ENCODE measurements around the gene NDUFA6. TPM values are rescaled to one million over a fixed set of nuclear protein-coding genes. Genes with fewer than 3 reads are reported as not detected.
A peak's percentile ranks its signal among the peaks of the same experiment; 100 is the strongest.

Gene NDUFA6
- total and polyA plus RNA-seq, 2 of the 13 experiments (the other 11 are each of a cell fraction or from before 2014, with no cell fraction given) = 68.5 to 87.8 TPM

DNA sequence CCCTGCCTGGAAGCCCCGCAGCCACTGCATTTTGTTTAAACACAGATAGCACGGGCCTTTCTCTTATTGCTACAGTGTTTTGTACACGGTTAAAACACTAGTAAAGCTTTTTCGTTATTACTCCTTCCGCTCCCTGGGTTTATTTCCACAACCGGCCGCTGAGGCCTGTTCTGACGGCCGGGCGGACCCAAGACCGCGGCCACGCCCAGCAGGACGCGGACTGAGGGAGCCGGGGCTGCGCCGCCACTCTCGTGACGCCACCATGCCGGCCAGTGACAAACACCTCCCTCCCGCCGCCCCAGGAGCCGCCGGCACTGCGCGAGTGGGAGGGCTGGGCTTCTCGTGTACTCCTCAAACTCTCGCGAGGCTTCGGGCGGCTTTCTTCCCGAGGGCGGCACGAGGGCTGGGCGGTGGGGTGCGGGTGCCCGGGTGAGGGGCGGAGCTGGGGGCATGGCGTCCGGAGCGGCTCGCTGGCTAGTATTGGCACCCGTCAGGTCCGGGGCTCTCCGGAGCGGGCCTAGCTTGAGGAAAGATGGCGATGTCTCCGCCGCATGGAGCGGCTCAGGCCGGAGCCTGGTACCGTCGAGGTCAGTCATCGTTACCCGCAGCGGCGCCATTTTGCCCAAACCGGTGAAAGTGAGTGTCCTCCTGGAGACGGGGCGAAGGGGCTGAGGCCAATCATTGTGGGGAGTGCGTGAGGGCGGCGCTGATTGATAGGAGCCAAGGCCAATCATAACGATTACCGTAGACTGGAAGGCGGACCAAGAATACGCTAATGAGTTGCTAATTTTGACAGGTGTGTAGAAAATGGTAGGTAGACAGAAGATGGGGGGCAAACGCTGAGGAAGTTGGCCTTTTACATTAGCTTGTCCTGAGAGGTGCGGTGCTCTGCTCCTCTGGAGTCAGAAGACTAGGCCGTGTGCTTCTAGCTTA, 11.0 kb downstream of the NDUFA6 start, which contains the start of gene SMDT1 (continued):
- TF ChIP-seq, protein P1, sequence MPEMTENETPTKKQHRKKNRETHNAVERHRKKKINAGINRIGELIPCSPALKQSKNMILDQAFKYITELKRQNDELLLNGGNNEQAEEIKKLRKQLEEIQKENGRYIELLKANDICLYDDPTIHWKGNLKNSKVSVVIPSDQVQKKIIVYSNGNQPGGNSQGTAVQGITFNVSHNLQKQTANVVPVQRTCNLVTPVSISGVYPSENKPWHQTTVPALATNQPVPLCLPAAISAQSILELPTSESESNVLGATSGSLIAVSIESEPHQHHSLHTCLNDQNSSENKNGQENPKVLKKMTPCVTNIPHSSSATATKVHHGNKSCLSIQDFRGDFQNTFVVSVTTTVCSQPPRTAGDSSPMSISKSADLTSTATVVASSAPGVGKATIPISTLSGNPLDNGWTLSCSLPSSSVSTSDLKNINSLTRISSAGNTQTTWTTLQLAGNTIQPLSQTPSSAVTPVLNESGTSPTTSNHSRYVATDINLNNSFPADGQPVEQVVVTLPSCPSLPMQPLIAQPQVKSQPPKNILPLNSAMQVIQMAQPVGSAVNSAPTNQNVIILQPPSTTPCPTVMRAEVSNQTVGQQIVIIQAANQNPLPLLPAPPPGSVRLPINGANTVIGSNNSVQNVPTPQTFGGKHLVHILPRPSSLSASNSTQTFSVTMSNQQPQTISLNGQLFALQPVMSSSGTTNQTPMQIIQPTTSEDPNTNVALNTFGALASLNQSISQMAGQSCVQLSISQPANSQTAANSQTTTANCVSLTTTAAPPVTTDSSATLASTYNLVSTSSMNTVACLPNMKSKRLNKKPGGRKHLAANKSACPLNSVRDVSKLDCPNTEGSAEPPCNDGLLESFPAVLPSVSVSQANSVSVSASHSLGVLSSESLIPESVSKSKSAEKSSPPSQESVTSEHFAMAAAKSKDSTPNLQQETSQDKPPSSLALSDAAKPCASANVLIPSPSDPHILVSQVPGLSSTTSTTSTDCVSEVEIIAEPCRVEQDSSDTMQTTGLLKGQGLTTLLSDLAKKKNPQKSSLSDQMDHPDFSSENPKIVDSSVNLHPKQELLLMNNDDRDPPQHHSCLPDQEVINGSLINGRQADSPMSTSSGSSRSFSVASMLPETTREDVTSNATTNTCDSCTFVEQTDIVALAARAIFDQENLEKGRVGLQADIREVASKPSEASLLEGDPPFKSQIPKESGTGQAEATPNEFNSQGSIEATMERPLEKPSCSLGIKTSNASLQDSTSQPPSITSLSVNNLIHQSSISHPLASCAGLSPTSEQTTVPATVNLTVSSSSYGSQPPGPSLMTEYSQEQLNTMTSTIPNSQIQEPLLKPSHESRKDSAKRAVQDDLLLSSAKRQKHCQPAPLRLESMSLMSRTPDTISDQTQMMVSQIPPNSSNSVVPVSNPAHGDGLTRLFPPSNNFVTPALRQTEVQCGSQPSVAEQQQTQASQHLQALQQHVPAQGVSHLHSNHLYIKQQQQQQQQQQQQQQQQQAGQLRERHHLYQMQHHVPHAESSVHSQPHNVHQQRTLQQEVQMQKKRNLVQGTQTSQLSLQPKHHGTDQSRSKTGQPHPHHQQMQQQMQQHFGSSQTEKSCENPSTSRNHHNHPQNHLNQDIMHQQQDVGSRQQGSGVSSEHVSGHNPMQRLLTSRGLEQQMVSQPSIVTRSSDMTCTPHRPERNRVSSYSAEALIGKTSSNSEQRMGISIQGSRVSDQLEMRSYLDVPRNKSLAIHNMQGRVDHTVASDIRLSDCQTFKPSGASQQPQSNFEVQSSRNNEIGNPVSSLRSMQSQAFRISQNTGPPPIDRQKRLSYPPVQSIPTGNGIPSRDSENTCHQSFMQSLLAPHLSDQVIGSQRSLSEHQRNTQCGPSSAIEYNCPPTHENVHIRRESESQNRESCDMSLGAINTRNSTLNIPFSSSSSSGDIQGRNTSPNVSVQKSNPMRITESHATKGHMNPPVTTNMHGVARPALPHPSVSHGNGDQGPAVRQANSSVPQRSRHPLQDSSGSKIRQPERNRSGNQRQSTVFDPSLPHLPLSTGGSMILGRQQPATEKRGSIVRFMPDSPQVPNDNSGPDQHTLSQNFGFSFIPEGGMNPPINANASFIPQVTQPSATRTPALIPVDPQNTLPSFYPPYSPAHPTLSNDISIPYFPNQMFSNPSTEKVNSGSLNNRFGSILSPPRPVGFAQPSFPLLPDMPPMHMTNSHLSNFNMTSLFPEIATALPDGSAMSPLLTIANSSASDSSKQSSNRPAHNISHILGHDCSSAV (CRISPR knock-in tag; IDR thresholded peaks at IDR 0.05; ENCODE audit: borderline replicate concordance) = 0 out of 2 replicates have a peak, but pooled peaks have one; percentile 22
- TF ChIP-seq ZNF607 (CRISPR knock-in tag; IDR thresholded peaks at IDR 0.05; ENCODE audit: borderline replicate concordance) (peak; percentile 89), THAP11 (CRISPR knock-in tag; IDR thresholded peaks at IDR 0.05) (peak; percentile 84), REPIN1 (CRISPR knock-in tag; IDR thresholded peaks at IDR 0.05; ENCODE audit: borderline replicate concordance, low read depth) (peak; percentile 70), ZC3H13 (CRISPR knock-in tag; IDR thresholded peaks at IDR 0.05) (0 out of 2 replicates have a peak, but pooled peaks have one; percentile 61), ZNF17 (CRISPR knock-in tag; IDR thresholded peaks at IDR 0.05) (no peak), ZNF251 (CRISPR knock-in tag; IDR thresholded peaks at IDR 0.05) (no peak), EZH2 (conservative IDR thresholded peaks at IDR 0.05; ENCODE audit: low read depth, low read length) (no peak), NFIC (IDR thresholded peaks at IDR 0.05; ENCODE audit: low read length) (no peak), GFI1 (CRISPR knock-in tag; IDR thresholded peaks at IDR 0.05; ENCODE audit: borderline replicate concordance) (no peak), ELF3 (CRISPR knock-in tag; IDR thresholded peaks at IDR 0.05) (peak; percentile 26; the same call in 1 of the 2 replicates), ZNF34 (CRISPR knock-in tag; IDR thresholded peaks at IDR 0.05; ENCODE audit: borderline replicate concordance) (no peak), ZNF180 (CRISPR knock-in tag; IDR thresholded peaks at IDR 0.05; ENCODE audit: borderline replicate concordance, low read depth) (0 out of 2 replicates have a peak, but pooled peaks have one; percentile 15), BRF2 (CRISPR knock-in tag; IDR thresholded peaks at IDR 0.05) (peak; percentile 69), EHMT2 (IDR thresholded peaks at IDR 0.05; ENCODE audit: borderline replicate concordance, low read depth, low read length) (no peak), HMGA1 (CRISPR knock-in tag; conservative IDR thresholded peaks at IDR 0.05) (no peak)
- TF ChIP-seq, protein P2, sequence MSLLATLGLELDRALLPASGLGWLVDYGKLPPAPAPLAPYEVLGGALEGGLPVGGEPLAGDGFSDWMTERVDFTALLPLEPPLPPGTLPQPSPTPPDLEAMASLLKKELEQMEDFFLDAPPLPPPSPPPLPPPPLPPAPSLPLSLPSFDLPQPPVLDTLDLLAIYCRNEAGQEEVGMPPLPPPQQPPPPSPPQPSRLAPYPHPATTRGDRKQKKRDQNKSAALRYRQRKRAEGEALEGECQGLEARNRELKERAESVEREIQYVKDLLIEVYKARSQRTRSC (CRISPR knock-in tag; IDR thresholded peaks at IDR 0.05; ENCODE audit: low read depth) = no peak

Data from HepG2 (cell line).